B cell (primary cell): ENCODE measurements around the gene CNGB1. TPM values are rescaled to one million over a fixed set of nuclear protein-coding genes. Genes with fewer than 3 reads are reported as not detected.

ENCODE experiments used
- ATAC-seq: fragments of 200-7000 bp; cut with Tn5 transposase; one replicate; pipeline ENCODE4 v1.10.0; 2021; ENCODE audit warnings: low read depth, mild to moderate bottlenecking, moderate number of reproducible peaks, moderate library complexity
- CTCF ChIA-PET: fragments of 350-600 bp; sonication (Branson Sonifier 250); formaldehyde crosslinking; loops from one replicate; lab custom pipeline; 2021; ENCODE audit warnings: antibody characterized with exemption, inconsistent platforms; lab: Charles Lee
- POLR2A ChIA-PET: fragments of 350-600 bp; sonication (Branson Sonifier 250); formaldehyde crosslinking; loops from one replicate; lab custom pipeline; 2021; ENCODE audit warnings: antibody characterized with exemption; lab: Charles Lee
- DNase-seq: peaks from one replicate; pipeline ENCODE4 v3.0.0; 2013
- H2AFZ ChIP-seq: 2 replicates; pipeline ENCODE4 v1.6.1; 2012; ENCODE audit warnings: mild to moderate bottlenecking, low read depth, low read length; ENCODE audit not compliant: insufficient read depth, poor library complexity, severe bottlenecking
- H3K27ac ChIP-seq, 2 donors: 1 replicate in 1 of 2; 2 replicates in 1 of 2; pipeline ENCODE4 v1.5.1; 2012 to 2013; ENCODE audit warnings: low read length in 2 of 2, mild to moderate bottlenecking in 2 of 2, moderate library complexity in 1 of 2
- H3K27me3 ChIP-seq, 4 experiments: fragments of 200-600 bp in 1 of 4; sonication (generic) in 1 of 4; replicated peaks in 1 of 4; 1 replicate in 2 of 4; 2 replicates in 2 of 4; pipeline versions ENCODE4 v1.6.1 to v1.7.0; 2013 to 2016; ENCODE audit warnings: low read length in 3 of 4, mild to moderate bottlenecking in 2 of 4, mixed read lengths in 1 of 4, moderate library complexity in 1 of 4; ENCODE audit not compliant: insufficient read depth in 4 of 4, control insufficient read depth in 3 of 4; ENCODE audit errors: control extremely low read depth in 1 of 4
- H3K36me3 ChIP-seq, 2 experiments: replicated peaks in 1 of 2; 1 replicate in 1 of 2; 2 replicates in 1 of 2; pipeline versions ENCODE4 v1.6.1 to v1.7.1; 2013; ENCODE audit warnings: low read length in 1 of 2; ENCODE audit not compliant: insufficient read depth in 2 of 2, control insufficient read depth in 1 of 2; ENCODE audit errors: control extremely low read depth in 1 of 2, extremely low read depth in 1 of 2
- H3K4me1 ChIP-seq, 2 donors: fragments of 200-600 bp in 1 of 2; sonication (generic) in 1 of 2; 1 replicate in 1 of 2; 2 replicates in 1 of 2; pipeline versions ENCODE4 v1.5.1 to v1.6.1; 2013 to 2017; ENCODE audit warnings: low read length in 2 of 2; ENCODE audit not compliant: control insufficient read depth in 2 of 2, insufficient read depth in 2 of 2
- H3K4me2 ChIP-seq: replicated peaks from 2 replicates; pipeline ENCODE3; 2012; ENCODE audit warnings: mild to moderate bottlenecking, low read depth, low read length; ENCODE audit not compliant: poor library complexity, severe bottlenecking
- H3K4me3 ChIP-seq, 5 experiments: fragments of 200-600 bp in 1 of 5; sonication (generic) in 1 of 5; 1 replicate in 3 of 5; 2 replicates in 2 of 5; pipeline versions ENCODE4 v1.5.1 to v1.7.0; 2011 to 2016; ENCODE audit warnings: low read length in 4 of 5, mild to moderate bottlenecking in 4 of 5, low read depth in 2 of 5, control low read depth in 1 of 5, moderate library complexity in 1 of 5; ENCODE audit not compliant: insufficient read depth in 1 of 5; ENCODE audit errors: control extremely low read depth in 1 of 5, extremely low read depth in 1 of 5
- H3K79me2 ChIP-seq: fragments of 200-600 bp; sonication (generic); one replicate; pipeline ENCODE4 v1.6.0; 2016; ENCODE audit warnings: low read length; ENCODE audit not compliant: control insufficient read depth, insufficient read depth
- H3K9ac ChIP-seq: fragments of 200-600 bp; sonication (generic); 2 replicates; pipeline ENCODE4 v1.6.1; 2017; ENCODE audit warnings: mild to moderate bottlenecking, low read length, moderate library complexity
- H3K9me3 ChIP-seq, 3 donors: one replicate each; pipeline versions ENCODE4 v1.6.1 to v1.7.1; 2013; ENCODE audit warnings: low read length in 2 of 3; ENCODE audit not compliant: control insufficient read depth in 2 of 3, insufficient read depth in 1 of 3; ENCODE audit errors: control extremely low read depth in 1 of 3
- H4K20me1 ChIP-seq: 2 replicates; pipeline ENCODE4 v1.6.0; 2012; ENCODE audit warnings: mild to moderate bottlenecking, low read length; ENCODE audit not compliant: insufficient read depth, control insufficient read depth, poor library complexity, severe bottlenecking
- H3K27ac Mint-ChIP-seq: one replicate; pipeline ENCODE4 v1.8.0; 2021; ENCODE audit warnings: mixed read lengths
- H3K27me3 Mint-ChIP-seq: one replicate; pipeline ENCODE4 v1.8.0; 2021; ENCODE audit warnings: mixed read lengths
- H3K4me1 Mint-ChIP-seq: one replicate; pipeline ENCODE4 v1.8.0; 2021; ENCODE audit warnings: mixed read lengths
- H3K4me3 Mint-ChIP-seq: one replicate; pipeline ENCODE4 v1.8.0; 2021; ENCODE audit warnings: mixed read lengths
- H3K9me3 Mint-ChIP-seq: one replicate; pipeline ENCODE4 v1.8.0; 2022; ENCODE audit warnings: mixed read lengths; ENCODE audit not compliant: insufficient read depth
- EZH2 ChIP-seq: IDR thresholded peaks from 2 replicates; pipeline ENCODE4 v1.6.1; 2012; ENCODE audit warnings: borderline replicate concordance, low read depth, mild to moderate bottlenecking, moderate library complexity, low read length; ENCODE audit not compliant: insufficient read depth, poor library complexity, severe bottlenecking
- WGBS: methylation state at CpG from one replicate; pipeline ENCODE4 v1.1.5; 2013; ENCODE audit warnings: missing lambda C conversion rate; ENCODE audit not compliant: insufficient coverage; 5-methylcytosine and 5-hydroxymethylcytosine counted together
- intact Hi-C: fragments of 100-400 bp; cut with micrococcal nuclease; formaldehyde crosslinking; loops from one replicate; pipeline ENCODE4 v1.10.0; 2022
- polyA plus RNA-seq: library from polyadenylated mRNA; depleted of rRNA; stranded (reverse); fragments of >200 nt; gene quantifications from 2 replicates; pipeline ENCODE4 v1.2.3, GENCODE V29; 2012
- total RNA-seq, 2 donors: library from RNA; stranded (reverse); fragments of 120-200 nt in 1 of 2; gene quantifications; 1 replicate in 1 of 2; 2 replicates in 1 of 2; pipeline versions ENCODE4 v1.2.3 to v1.2.4, GENCODE V29; 2013 to 2022
- TF ChIP-seq, protein P1 (sequence below): fragments of 200-600 bp; IDR thresholded peaks from one replicate; pipeline ENCODE4 v1.8.0; 2022; ENCODE audit warnings: antibody characterized with exemption, mild to moderate bottlenecking

Gene CNGB1
- total and polyA plus RNA-seq, 2 donors (not counting 1 experiment from before 2014, with no cell fraction given), result not detected

DNA sequence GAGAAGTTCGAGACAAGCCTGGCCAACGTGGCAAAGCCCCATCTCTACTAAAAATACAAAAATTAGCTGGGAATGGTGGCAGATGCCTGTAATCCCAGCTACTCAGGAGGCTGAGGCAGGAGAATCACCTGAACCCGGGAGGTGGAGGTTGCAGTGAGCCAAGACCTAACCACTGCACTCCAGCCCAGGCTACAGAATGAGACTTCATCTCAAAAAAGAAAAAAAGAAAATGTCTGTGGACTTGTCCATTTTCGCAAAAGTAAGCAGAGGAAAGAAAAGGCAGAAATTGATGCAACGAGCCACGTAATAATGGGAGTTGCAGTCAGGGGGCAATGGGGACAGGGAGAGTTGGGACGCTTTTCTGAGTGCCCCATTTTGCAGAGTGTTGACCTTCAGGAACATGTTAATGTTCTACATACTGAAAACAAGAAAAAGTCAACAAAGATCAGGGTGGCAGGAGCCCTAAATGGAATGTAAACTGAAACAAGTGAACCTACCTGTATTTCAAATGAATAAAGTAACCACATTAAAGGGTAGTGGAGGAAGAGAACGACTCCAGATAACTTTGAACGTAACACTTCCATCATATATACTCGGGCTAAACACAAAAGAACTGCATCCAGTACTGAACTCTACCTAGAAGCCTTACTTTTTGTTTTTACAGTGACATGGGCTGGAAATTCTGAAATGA is 76.4 kb downstream of the CNGB1 start:
- CTCF ChIA-PET, result interaction anchor here (0.8 kb wide), 1 partner anchor 12 kb away, joined by 3 read pairs; no protein-coding TSS in a partner anchor

More for the DNA sequence above, 76.4 kb downstream of the CNGB1 start:
- H3K27ac ChIP-seq, result no peak overlapping the region
- DNase-seq (no peak), ATAC-seq (no peak)
- H3K9ac ChIP-seq, result no peak overlapping the region
- POLR2A ChIA-PET, result no interaction called here
- TF ChIP-seq, protein P1, sequence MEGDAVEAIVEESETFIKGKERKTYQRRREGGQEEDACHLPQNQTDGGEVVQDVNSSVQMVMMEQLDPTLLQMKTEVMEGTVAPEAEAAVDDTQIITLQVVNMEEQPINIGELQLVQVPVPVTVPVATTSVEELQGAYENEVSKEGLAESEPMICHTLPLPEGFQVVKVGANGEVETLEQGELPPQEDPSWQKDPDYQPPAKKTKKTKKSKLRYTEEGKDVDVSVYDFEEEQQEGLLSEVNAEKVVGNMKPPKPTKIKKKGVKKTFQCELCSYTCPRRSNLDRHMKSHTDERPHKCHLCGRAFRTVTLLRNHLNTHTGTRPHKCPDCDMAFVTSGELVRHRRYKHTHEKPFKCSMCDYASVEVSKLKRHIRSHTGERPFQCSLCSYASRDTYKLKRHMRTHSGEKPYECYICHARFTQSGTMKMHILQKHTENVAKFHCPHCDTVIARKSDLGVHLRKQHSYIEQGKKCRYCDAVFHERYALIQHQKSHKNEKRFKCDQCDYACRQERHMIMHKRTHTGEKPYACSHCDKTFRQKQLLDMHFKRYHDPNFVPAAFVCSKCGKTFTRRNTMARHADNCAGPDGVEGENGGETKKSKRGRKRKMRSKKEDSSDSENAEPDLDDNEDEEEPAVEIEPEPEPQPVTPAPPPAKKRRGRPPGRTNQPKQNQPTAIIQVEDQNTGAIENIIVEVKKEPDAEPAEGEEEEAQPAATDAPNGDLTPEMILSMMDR, result no peak
- no peak for TF ChIP-seq EZH2
- H3K79me2 ChIP-seq, result no peaks in the 10 kb centered on the region
- Mint-ChIP-seq H3K9me3 (no peaks in the 10 kb centered on the region), H3K4me1 (peaks cover 7% of the 10 kb centered on the region), H3K27ac (no peak overlapping the region), H3K27me3 (peaks cover 41% of the 10 kb centered on the region), H3K4me3 (no peak overlapping the region)
- peak overlapping the region; percentile 47 for H2AFZ ChIP-seq
- intact Hi-C loops, result no loop called here
- H3K36me3 ChIP-seq, result no peaks in the 10 kb centered on the region
- no peaks in the 10 kb centered on the region for H4K20me1 ChIP-seq
- H3K4me3 ChIP-seq, result no peak overlapping the region
- no peaks in the 10 kb centered on the region for H3K9me3 ChIP-seq
- peaks cover 5 to 7% of the 10 kb centered on the region in 2 donors for H3K4me1 ChIP-seq
- H3K27me3 ChIP-seq, result peaks cover 0 to 14% (median 4%) of the 10 kb centered on the region in 4 experiments
- H3K4me2 ChIP-seq, result no peak overlapping the region
- 92% methylated on average over 4 of the region's 10 CpGs for WGBS
